ENCODE results near the gene PROP1. TPM values are rescaled to one million over a fixed set of nuclear protein-coding genes. Genes with fewer than 3 reads are reported as not detected.
"Not testable (repeated sequence)": the region's sequence is repeated elsewhere in the genome, so short reads cannot be mapped to it uniquely, and the experiment has no call there.

PROP1 gene
- total RNA-seq, 2 donors from 2014 or later = not detected

GRCh38 chr5:177973066-177973635 lies 22.9 kb downstream of the PROP1 start:
- Histone ChIP-seq H3K9ac (ENCODE audit: low read depth in 2 of 2, low read length in 2 of 2) (no peak overlapping the region), H3K4me3 (no peak overlapping the region), H3K27me3 (no peaks in the 10 kb centered on the region), H3K36me3 (no peaks in the 10 kb centered on the region), H3K4me1 (no peaks in the 10 kb centered on the region), H3K9me3 (no peaks in the 10 kb centered on the region), H3K27ac (no peak overlapping the region)
- intact Hi-C loops (cut with DNase I) = no loop called here
- TF ChIP-seq CTCF (IDR thresholded peaks at IDR 0.05) = no peak
- DNase-seq = no peak

DNA sequence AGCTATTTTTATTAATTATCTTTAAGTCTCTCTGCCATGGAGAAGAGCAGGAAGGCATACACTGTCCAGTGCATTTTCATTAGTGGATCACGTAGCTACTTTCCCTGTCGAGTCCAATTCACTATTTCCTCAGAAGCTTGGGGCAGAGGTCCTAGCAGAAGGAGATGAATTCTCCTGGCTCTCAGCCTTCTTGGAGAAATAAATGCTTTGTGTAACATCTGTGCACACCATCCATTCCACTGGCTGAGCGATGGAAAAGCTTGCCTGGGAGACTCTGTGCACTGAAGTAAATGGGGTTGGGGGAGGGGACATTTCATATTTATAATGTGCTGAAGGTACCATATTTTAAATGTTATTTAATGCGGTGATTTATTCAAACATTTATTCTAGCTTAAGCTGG lies 23.4 kb downstream of the PROP1 start:
- no peaks in the 10 kb centered on the region for H3K9me3 ChIP-seq
- no peak overlapping the region for H3K27ac ChIP-seq
- H3K9ac ChIP-seq (ENCODE audit: low read depth in 2 of 2, low read length in 2 of 2) = no peak overlapping the region
- no peaks in the 10 kb centered on the region for H3K36me3 ChIP-seq
- no peaks in the 10 kb centered on the region for H3K4me1 ChIP-seq
- H3K4me3 ChIP-seq = no peak overlapping the region
- no peak for DNase-seq
- intact Hi-C loops (cut with DNase I) = no loop called here
- H3K27me3 ChIP-seq = no peaks in the 10 kb centered on the region
- TF ChIP-seq CTCF (IDR thresholded peaks at IDR 0.05) = no peak

DNA sequence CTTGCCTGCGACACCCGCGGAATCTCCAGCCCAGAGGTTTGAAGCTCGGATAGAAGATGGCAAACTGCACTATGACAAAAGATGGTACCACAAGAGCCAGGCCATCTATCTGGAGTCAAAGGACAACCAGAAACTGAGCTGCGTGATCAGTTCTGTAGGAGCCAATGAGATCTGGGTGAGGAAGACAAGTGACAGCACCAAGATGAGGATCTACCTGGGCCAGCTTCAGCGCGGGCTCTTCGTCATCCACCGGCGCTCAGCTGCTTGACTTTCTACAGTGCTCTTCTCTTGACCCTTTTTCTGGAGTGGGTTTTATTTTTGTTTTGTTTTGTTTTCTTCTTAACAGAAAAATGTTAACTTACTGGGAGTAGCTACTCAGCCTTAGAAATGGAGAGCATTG lies 24.0 kb downstream of the PROP1 start:
- H3K27ac ChIP-seq; H3K36me3 ChIP-seq; intact Hi-C loops (cut with DNase I); DNase-seq; H3K9me3 ChIP-seq; H3K9ac ChIP-seq (ENCODE audit: low read depth in 2 of 2, low read length in 2 of 2); H3K4me1 ChIP-seq; H3K27me3 ChIP-seq; H3K4me3 ChIP-seq: not testable (repeated sequence)

DNA sequence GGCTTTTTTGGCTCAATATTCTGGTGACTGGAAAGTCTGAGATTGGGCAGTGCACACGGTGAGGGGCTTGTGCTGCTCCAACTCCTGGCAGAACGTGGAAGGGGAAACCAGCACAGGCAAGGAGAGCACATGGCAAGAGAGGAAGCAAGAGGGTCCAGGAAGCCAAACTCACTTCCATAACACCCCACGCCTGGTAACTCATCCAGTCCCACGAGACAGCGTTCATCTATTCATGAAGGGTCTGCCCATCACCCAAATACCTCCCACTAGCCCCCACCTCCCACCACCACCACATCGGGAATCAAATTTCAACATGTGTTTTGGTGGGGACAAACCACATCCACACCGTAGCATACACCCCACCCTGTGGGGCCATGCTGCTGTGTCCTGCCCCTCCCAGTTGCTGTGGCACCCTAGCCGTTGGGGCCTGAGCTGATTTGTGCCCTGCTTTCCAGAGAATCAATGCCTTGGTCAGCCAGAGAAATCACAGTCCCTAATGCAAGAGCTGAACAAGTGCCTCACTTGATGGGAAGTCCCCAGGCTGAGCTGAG lies 27.3 kb downstream of the PROP1 start:
- TF ChIP-seq CTCF (IDR thresholded peaks at IDR 0.05) = no peak
- Histone ChIP-seq H3K4me3 (no peak overlapping the region), H3K9ac (ENCODE audit: low read depth in 2 of 2, low read length in 2 of 2) (no peak overlapping the region), H3K36me3 (no peaks in the 10 kb centered on the region), H3K27ac (no peak overlapping the region), H3K4me1 (no peaks in the 10 kb centered on the region), H3K27me3 (no peaks in the 10 kb centered on the region), H3K9me3 (no peaks in the 10 kb centered on the region)
- DNase-seq = no peak
- intact Hi-C loops (cut with DNase I) = no loop called here

DNA sequence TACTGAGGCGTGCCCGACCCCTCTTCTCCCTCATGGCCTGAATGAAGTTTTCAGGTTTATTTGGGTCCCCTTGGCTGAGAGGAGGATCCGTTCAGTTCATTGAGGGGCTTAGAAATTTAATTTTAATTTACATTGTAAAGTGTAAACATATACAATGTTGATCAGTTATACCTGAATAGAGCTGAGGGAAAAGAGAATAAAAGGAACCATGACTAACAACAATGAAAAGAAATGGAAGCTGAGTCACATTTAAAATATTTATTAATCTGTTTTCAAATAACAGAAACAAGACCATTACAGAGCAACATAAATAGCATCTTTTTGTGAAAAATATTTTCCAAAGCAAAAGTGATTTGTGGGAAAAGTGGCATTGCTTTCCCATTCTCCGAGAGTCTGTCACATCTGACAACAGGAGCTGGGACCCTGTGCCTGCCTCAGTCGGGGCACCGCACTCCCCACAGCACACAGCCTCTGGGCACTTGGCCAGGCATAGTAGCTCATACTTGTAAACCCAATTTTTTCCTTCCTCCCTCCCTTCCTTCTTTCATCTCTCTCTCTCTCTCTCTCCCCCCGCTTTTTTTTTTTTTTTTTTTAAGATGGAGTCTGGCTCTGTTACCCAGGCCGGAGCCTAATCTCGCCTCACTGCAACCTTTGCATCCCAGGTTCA lies 28.7 kb downstream of the PROP1 start:
- no peaks in the 10 kb centered on the region for H3K36me3 ChIP-seq
- intact Hi-C loops (cut with DNase I) = no loop called here
- no peaks in the 10 kb centered on the region for H3K9me3 ChIP-seq
- H3K9ac ChIP-seq (ENCODE audit: low read depth in 2 of 2, low read length in 2 of 2) = no peak overlapping the region
- DNase-seq = no peak
- no peak overlapping the region for H3K27ac ChIP-seq
- no peak overlapping the region for H3K4me3 ChIP-seq
- H3K4me1 ChIP-seq = no peaks in the 10 kb centered on the region
- no peak for TF ChIP-seq CTCF (IDR thresholded peaks at IDR 0.05)
- no peaks in the 10 kb centered on the region for H3K27me3 ChIP-seq

DNA sequence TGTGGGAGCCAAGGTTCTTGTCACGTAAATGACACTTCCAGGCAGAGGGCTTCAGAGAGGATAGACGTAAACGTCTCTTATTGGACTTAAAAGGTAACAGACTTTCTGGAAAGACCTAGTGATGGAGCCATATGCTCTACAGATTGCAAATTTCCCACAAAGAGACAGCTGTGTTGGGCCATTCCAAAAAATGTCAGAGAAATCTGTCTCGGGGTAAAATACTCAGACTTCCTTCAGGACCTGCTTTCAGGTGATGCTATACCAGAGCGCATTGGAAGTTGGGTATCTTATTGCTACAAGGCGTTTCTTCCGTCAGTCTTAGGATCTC lies 29.2 kb downstream of the PROP1 start:
- no peaks in the 10 kb centered on the region for H3K27me3 ChIP-seq

More for the DNA sequence above, 29.2 kb downstream of the PROP1 start:
- intact Hi-C loops (cut with DNase I) = no loop called here
- Histone ChIP-seq H3K27ac (no peak overlapping the region), H3K4me3 (no peak overlapping the region), H3K36me3 (no peaks in the 10 kb centered on the region), H3K9me3 (no peaks in the 10 kb centered on the region), H3K9ac (ENCODE audit: low read depth in 2 of 2, low read length in 2 of 2) (no peak overlapping the region), H3K4me1 (no peaks in the 10 kb centered on the region)
- no peak for DNase-seq
- no peak for TF ChIP-seq CTCF (IDR thresholded peaks at IDR 0.05)

Data from colonic mucosa (tissue), 4 donors.